AG09309 (cell line): Measurements from ENCODE around the gene FAM131C.
A peak's percentile ranks its signal among the peaks of the same experiment; 100 is the strongest.

Source experiments
- DNase-seq: peaks from one replicate; pipeline ENCODE4 v3.0.0-alpha.2; 2010; ENCODE audit warnings: low read depth
- H3K4me3 ChIP-seq: 2 replicates; pipeline ENCODE4 v1.5.1; 2011; ENCODE audit warnings: mild to moderate bottlenecking, low read depth, low read length, moderate library complexity; ENCODE audit not compliant: control insufficient read depth
- CTCF ChIP-seq: IDR thresholded peaks from 2 replicates; pipeline ENCODE4 v1.5.1; 2011; ENCODE audit warnings: mild to moderate bottlenecking, low read depth, low read length, inconsistent platforms; ENCODE audit not compliant: insufficient read depth, control insufficient read depth; ENCODE audit errors: missing control alignments

The FAM131C gene

GRCh38 chr1:16092097-16092922 is 18.9 kb upstream of the FAM131C start:
- H3K4me3 ChIP-seq, result no peak overlapping the region
- no peak for DNase-seq
- no peak for TF ChIP-seq CTCF

- H3K4me3 ChIP-seq, result no peak overlapping the region
- no peak for DNase-seq
- no peak for TF ChIP-seq CTCF
Measured at GRCh38 chr1:16091296-16091695, 17.8 kb upstream of the FAM131C start.

GRCh38 chr1:16090076-16090826 is 16.8 kb upstream of the FAM131C start:
- H3K4me3 ChIP-seq, result no peak overlapping the region
- TF ChIP-seq CTCF, result no peak
- DNase-seq, result no peak

GRCh38 chr1:16088996-16089395 is 15.5 kb upstream of the FAM131C start:
- peak; percentile 49 for DNase-seq
- H3K4me3 ChIP-seq, result no peak overlapping the region
- no peak for TF ChIP-seq CTCF

GRCh38 chr1:16088351-16088911 is 15.0 kb upstream of the FAM131C start:
- H3K4me3 ChIP-seq, result no peak overlapping the region
- DNase-seq, result no peak
- TF ChIP-seq CTCF, result no peak

- no peak overlapping the region for H3K4me3 ChIP-seq
- TF ChIP-seq CTCF, result no peak
- no peak for DNase-seq
Measured at GRCh38 chr1:16087733-16088132, 14.3 kb upstream of the FAM131C start.
